Suprapubic skin (tissue), 3 donors: ENCODE measurements around the gene PPM1F.

Experiments used
- CTCF ChIP-seq, 2 donors: fragments of 200-600 bp in 1 of 2; fragments of 450-650 bp in 1 of 2; sonication (generic) in 1 of 2; IDR thresholded peaks; one replicate each; pipeline ENCODE4 v1.5.1; 2016 to 2019; ENCODE audit warnings: antibody characterized with exemption in 2 of 2, mild to moderate bottlenecking in 1 of 2, moderate library complexity in 1 of 2
- POLR2AphosphoS5 ChIP-seq, 3 donors: sonication (generic); formaldehyde crosslinking; IDR thresholded peaks; one replicate each; pipeline ENCODE4 v1.6.1; 2017; ENCODE audit warnings: antibody characterized with exemption in 3 of 3

GRCh38 chr22:21989049-21989448, 36.4 kb upstream of the PPM1F start:
- no peak for TF ChIP-seq POLR2AphosphoS5 (IDR thresholded peaks at IDR 0.05)
- no peak for TF ChIP-seq CTCF (IDR thresholded peaks at IDR 0.05)
